ENCODE data around the gene SGSM2. TPM values are rescaled to one million over a fixed set of nuclear protein-coding genes. Genes with fewer than 3 reads are reported as not detected.

SGSM2 gene
- total RNA-seq, 1 experiment from 2014 or later = 62.0 TPM

GRCh38 chr17:2418572-2418971, 81.3 kb downstream of the SGSM2 start:
- Histone ChIP-seq H4K20me1 (ENCODE audit: insufficient read depth) (no peaks in the 10 kb centered on the region), H3F3A (ENCODE audit: insufficient read depth, low read depth) (peaks cover 16% of the 10 kb centered on the region), H3K4me1 (replicated peaks; ENCODE audit: insufficient read depth) (peaks cover 4% of the 10 kb centered on the region; the same call in 1 of the 2 replicates), H3K27me3 (ENCODE audit: insufficient read depth, low read depth) (no peaks in the 10 kb centered on the region), H3K79me2 (ENCODE audit: low read depth) (peaks cover 4% of the 10 kb centered on the region), H3K9me2 (ENCODE audit: insufficient read depth) (no peaks in the 10 kb centered on the region), H3K4me3 (no peak overlapping the region), H3K27ac (no peak overlapping the region), H2AFZ (no peak overlapping the region), H3K4me2 (no peak overlapping the region), H3K9me3 (ENCODE audit: insufficient read depth, low read depth) (no peaks in the 10 kb centered on the region), H3K36me3 (ENCODE audit: low read depth) (no peaks in the 10 kb centered on the region; the same call in 1 of the 2 replicates)
- TF ChIP-seq, protein P1, sequence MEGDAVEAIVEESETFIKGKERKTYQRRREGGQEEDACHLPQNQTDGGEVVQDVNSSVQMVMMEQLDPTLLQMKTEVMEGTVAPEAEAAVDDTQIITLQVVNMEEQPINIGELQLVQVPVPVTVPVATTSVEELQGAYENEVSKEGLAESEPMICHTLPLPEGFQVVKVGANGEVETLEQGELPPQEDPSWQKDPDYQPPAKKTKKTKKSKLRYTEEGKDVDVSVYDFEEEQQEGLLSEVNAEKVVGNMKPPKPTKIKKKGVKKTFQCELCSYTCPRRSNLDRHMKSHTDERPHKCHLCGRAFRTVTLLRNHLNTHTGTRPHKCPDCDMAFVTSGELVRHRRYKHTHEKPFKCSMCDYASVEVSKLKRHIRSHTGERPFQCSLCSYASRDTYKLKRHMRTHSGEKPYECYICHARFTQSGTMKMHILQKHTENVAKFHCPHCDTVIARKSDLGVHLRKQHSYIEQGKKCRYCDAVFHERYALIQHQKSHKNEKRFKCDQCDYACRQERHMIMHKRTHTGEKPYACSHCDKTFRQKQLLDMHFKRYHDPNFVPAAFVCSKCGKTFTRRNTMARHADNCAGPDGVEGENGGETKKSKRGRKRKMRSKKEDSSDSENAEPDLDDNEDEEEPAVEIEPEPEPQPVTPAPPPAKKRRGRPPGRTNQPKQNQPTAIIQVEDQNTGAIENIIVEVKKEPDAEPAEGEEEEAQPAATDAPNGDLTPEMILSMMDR (conservative IDR thresholded peaks at IDR 0.05) = no peak
- TF ChIP-seq EZH2 (IDR thresholded peaks at IDR 0.05; ENCODE audit: low read depth) = no peak
- DNase-seq = no peak
- BruUV-seq (replicated peaks) = no TSS peak
- ChIA-PET CTCF (interaction anchor here (0.6 to 3.4 kb wide), 2 partner anchors 36 to 175 kb away, joined by 7 to 102 read pairs; no protein-coding TSS in a partner anchor), POLR2A (ENCODE audit: unreplicated experiment) (no interaction called here)
- intact Hi-C loops (cut with micrococcal nuclease; ENCODE audit: unreplicated experiment) = loop anchor here (5.0 kb wide), 1 partner anchor 186 kb away; no protein-coding TSS in a partner anchor

DNA sequence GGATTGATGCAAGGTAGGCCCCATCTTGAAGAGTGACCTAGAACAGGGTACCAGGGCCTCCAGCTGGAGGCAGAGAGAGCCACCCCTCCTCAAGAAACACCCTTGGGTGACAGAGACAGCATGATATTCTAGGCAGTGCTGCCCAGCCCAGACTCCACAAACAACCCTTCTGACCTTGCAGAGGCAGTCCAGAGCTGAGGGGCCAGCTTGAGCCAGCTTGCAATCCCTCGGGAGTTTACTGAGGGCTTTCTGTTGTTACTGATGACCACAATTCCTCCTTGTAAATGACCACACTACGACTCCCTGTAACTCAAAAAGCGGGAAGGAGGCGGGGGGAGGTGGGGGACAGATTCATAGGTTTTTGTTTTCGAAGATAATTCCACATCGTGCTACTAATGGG, 82.2 kb downstream of the SGSM2 start:
- Histone ChIP-seq H3F3A (ENCODE audit: insufficient read depth, low read depth) (peaks cover 16% of the 10 kb centered on the region), H3K27me3 (ENCODE audit: insufficient read depth, low read depth) (no peaks in the 10 kb centered on the region), H3K4me1 (replicated peaks; ENCODE audit: insufficient read depth) (peaks cover 4% of the 10 kb centered on the region; the same call in 1 of the 2 replicates), H3K79me2 (ENCODE audit: low read depth) (peaks cover 4% of the 10 kb centered on the region), H3K27ac (no peak overlapping the region), H3K9me3 (ENCODE audit: insufficient read depth, low read depth) (no peaks in the 10 kb centered on the region), H3K9me2 (ENCODE audit: insufficient read depth) (no peaks in the 10 kb centered on the region), H4K20me1 (ENCODE audit: insufficient read depth) (no peaks in the 10 kb centered on the region), H2AFZ (no peak overlapping the region), H3K4me2 (no peak overlapping the region), H3K4me3 (no peak overlapping the region), H3K36me3 (ENCODE audit: low read depth) (no peaks in the 10 kb centered on the region; the same call in 1 of the 2 replicates)
- POLR2A ChIA-PET (ENCODE audit: unreplicated experiment) = no interaction called here
- no TSS peak for BruUV-seq (replicated peaks)
- intact Hi-C loops (cut with micrococcal nuclease; ENCODE audit: unreplicated experiment) = loop anchor here (5.0 kb wide), 1 partner anchor 187 kb away; no protein-coding TSS in a partner anchor
- CTCF ChIA-PET = interaction anchor here (0.6 kb wide), 1 partner anchor 367 kb away, joined by 3 read pairs; no protein-coding TSS in a partner anchor
- DNase-seq = no peak
- TF ChIP-seq, protein P1 (conservative IDR thresholded peaks at IDR 0.05) = no peak
- TF ChIP-seq EZH2 (IDR thresholded peaks at IDR 0.05; ENCODE audit: low read depth) = no peak

DNA sequence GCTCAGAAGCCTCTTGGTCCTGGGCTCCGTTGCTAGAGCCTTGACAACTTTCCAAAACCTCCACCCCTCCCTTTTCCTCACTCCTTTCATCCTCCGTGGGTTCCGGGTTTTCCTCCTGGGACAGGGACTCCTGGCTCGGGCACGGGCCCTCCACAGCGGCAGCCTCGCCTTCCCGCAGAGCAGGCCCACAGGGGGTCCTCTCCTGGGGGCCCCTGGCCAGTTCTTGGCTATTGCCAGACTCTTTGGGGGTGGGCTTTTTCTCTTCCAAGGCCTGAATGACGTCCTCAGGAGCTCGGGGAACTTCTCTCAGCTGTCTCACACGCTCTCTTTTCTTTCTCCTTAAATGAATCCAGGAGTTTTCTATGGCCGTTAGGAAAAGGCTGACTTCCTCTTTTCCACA, 82.9 kb downstream of the SGSM2 start:
- no peaks in the 10 kb centered on the region; the same call in 1 of the 2 replicates for H3K36me3 ChIP-seq (ENCODE audit: low read depth)

More for the DNA sequence above, 82.9 kb downstream of the SGSM2 start:
- Histone ChIP-seq H3K79me2 (ENCODE audit: low read depth) (peaks cover 4% of the 10 kb centered on the region), H4K20me1 (ENCODE audit: insufficient read depth) (no peaks in the 10 kb centered on the region), H3F3A (ENCODE audit: insufficient read depth, low read depth) (peaks cover 16% of the 10 kb centered on the region), H3K27ac (no peak overlapping the region), H3K4me2 (no peak overlapping the region), H3K27me3 (ENCODE audit: insufficient read depth, low read depth) (no peaks in the 10 kb centered on the region), H3K9me2 (ENCODE audit: insufficient read depth) (no peaks in the 10 kb centered on the region), H3K4me3 (no peak overlapping the region), H2AFZ (no peak overlapping the region), H3K4me1 (replicated peaks; ENCODE audit: insufficient read depth) (peaks cover 4% of the 10 kb centered on the region; the same call in 1 of the 2 replicates), H3K9me3 (ENCODE audit: insufficient read depth, low read depth) (no peaks in the 10 kb centered on the region)
- ChIA-PET CTCF (no interaction called here), POLR2A (ENCODE audit: unreplicated experiment) (no interaction called here)
- DNase-seq = no peak
- TF ChIP-seq, protein P1 (conservative IDR thresholded peaks at IDR 0.05) = no peak
- TF ChIP-seq EZH2 (IDR thresholded peaks at IDR 0.05; ENCODE audit: low read depth) = no peak
- TSS peak; percentile 19 for BruUV-seq (replicated peaks)
- intact Hi-C loops (cut with micrococcal nuclease; ENCODE audit: unreplicated experiment) = no loop called here
